ENCODE data around the gene ETV6.
"Not testable (repeated sequence)": the region's sequence is repeated elsewhere in the genome, so short reads cannot be mapped to it uniquely, and the experiment has no call there.

Gene ETV6

GRCh38 chr12:11672256-11673191 lies 23.1 kb downstream of the ETV6 start:
- DNase-seq: no peak

DNA sequence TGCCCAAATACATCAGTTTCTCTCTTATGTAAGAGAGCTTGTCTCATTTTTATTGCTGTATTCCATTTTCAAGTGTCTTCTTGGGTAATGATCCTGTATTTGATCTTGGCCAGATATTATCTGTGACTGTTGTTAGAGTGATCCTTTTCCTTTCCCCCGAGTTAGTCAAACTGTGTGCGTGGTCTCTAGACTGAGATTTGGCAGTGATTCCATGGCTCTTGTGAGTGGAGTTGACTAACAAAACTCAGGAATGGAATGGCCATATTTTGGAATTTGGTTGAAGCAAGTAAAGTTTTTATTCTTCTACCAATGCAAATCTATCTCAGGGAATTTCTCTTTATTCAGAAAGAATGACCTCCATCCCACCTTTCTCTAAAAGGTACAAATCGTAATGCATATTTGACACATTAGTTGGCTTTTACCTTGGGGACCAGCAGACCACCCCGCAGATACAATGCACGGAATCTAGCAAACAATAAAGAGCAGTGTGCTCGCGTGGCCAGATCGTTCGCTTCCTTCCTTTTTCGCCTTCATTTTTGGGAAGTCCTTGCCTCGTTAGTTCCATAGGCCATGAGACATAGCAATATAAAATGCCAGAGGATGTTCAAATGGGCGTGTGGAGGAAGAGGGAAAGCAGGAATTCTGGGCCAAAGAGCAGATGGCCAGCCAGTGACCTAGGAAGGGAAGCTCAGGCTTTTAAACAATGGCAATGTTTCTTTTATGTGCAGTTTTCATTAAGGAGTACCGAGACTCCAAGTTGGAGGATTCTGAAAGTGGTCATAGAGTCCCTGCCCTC lies 24.4 kb downstream of the ETV6 start:
- DNase-seq: no peak

DNA sequence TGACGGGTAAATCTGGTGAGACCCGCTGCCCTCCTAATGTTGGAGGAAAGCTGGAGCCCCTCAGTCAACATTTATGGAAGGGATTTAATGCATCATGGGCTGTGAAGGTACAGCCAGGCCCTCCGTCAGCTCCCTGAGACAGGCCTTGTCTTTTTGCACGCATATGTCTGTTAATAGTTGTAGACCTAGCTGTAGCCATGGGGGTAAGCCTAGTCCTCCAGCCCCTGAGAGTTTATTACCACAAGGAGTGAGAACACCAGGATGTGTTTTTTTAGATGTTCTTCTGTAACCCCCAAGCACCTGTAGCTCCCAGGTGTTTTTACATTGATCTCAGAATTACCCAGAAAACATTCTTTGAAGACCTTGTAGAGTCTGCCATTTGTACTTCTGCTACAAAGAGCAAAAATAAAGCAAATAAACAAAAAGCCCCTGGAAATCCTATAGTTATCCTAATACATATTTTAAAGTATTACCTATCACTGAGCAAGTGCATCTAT lies 25.5 kb downstream of the ETV6 start:
- DNase-seq: no peak

GRCh38 chr12:11676052-11676451 lies 26.6 kb downstream of the ETV6 start:
- no peak for DNase-seq

DNA sequence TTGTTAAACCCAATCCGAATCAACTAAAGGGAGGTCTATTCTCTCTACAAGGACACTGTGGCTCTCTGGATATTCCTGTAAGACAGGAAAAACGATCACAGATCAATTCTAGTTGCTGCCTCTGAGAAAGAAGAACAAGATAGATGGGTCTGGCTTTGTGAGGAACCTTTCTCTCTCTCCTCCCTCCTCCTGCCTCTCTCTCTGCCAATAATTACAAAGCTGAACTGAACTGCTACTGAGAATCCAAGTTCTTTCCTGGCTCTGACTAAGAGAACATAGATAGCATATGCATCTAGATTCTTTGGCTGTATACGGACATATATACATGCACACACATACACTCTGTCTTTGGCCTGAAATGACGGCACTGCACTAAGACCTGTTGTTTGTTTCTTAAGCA lies 27.6 kb downstream of the ETV6 start:
- DNase-seq: no peak

- DNase-seq: no peak
These were observed 28.3 kb downstream of the ETV6 start for GRCh38 chr12:11677752-11678151.

DNA sequence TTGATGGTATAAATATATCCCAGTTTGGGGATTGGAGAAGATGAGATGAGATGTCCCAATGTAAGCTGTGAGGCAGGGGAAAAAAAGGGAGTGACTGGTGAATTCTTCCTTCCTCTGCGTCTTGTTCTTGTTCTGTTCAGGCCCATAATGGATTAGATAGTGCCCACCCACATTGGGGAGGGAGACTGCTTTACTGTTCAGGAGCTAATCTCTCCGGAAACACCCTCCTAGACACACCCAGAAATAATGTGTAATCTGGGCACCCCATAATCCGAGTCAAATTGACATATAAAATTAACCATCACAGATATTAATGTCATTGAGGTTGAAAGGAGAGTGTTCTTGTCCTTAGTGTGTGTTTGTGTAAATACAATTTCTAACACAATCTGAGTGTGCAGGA lies 29.3 kb downstream of the ETV6 start:
- DNase-seq: no peak

GRCh38 chr12:11681207-11681606 lies 31.7 kb downstream of the ETV6 start:
- no peak for DNase-seq

GRCh38 chr12:11681695-11682094 lies 32.2 kb downstream of the ETV6 start:
- not testable (repeated sequence) for DNase-seq

- DNase-seq: no peak
These were observed 34.9 kb downstream of the ETV6 start for GRCh38 chr12:11684393-11684792.

DNA sequence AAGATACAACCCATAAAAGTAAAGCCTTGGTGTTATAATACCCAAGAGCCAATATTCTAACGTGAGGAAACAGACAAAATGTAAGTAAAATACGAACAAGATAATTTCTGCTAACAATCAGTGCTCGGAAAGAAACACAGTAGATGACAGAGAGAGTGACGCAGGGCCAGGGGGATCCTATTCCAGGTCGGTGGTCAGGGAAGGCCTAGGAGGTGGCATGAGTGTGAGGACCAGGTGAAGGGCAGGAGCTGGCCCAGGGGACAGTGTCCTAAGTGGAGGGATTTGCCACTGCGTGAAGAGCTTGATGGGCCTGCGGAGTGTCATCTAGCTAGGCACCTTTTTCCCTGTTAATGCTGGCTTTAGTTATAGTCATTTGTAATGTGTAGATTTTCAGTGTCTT lies 35.3 kb downstream of the ETV6 start:
- no peak for DNase-seq

- DNase-seq: no peak
These were observed 35.8 kb downstream of the ETV6 start for GRCh38 chr12:11685316-11685715.

DNA sequence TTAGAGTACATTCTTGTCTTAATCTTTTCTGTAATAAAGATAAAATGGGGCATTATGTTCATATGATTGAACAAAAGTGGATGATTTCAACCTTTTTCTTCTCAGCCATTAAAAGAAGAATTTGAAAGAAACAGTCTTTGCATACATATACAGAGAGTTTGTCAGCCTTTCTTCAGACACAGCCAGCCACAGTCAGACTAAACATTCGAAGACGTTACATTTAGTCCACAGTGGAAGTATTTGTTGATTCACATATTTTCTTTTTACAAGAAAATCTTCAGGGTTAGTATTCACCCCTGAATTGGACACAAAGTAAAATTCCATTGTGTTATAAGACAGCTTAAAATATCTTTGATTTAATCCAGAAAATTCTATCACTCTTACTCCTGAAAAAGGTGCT lies 36.2 kb downstream of the ETV6 start:
- DNase-seq: no peak

GRCh38 chr12:11686120-11686519 lies 36.6 kb downstream of the ETV6 start:
- DNase-seq: no peak

DNA sequence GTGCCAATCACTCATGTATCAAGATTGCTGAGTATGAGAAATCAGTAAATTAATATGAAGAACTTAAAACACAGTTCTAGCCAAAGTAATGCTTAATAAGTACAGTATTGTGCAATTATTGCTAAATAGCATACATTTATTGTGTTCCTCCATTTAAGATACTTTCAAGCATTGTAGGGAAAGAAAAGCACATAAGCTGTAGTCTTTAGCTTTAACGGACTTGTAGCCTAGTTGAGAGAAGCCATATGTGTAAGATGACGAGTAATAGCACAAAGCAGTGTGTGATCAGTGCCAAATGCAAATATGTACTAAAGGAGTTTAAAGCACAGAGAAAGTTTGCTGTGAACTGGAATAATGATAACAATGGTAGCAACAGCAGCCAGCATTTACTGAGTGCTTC lies 38.1 kb downstream of the ETV6 start:
- no peak for DNase-seq

DNA sequence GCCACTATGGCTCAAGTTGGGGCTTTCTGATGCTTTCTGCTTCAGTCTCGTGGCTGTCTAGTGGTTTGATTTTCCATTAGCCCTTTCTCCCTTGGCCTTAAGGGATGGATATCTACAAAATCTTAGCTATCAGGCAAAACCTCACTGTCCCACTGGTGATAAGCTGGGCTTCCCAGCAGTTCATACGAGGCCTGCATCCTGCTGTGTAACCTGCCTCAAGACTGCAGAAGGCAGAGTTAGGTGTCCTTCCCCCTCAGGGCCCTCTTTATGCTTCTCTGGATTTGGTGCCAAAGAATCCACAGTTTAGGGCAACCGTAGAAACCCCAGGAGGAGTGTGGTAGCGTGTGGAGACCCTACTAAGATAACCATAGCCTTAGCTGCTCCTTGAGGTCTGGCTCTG lies 38.9 kb downstream of the ETV6 start:
- DNase-seq: no peak

- no peak for DNase-seq
These were observed 39.4 kb downstream of the ETV6 start for GRCh38 chr12:11688831-11689230.

- no peak for DNase-seq
These were observed 40.2 kb downstream of the ETV6 start for GRCh38 chr12:11689591-11690186.

GRCh38 chr12:11693067-11693466 lies 43.6 kb downstream of the ETV6 start:
- DNase-seq: no peak

DNA sequence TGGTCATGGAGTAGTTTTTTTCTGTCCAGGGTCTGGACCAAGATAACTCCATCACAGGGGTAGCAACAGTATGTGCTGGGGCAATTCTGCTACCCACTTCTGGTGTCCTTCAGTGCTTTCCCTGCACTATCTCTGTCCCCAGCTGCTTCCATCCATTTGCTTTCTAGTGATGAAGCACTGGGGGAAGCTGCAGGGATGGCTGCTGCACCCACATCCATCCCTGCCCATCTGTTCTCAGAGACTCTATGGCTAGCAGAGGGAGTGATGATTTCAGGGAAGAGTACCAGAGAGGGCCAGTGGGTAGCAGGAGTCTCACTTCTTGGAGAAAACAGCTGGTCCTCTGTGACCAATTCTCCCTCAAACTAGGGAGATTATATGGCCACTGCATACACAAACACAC lies 44.1 kb downstream of the ETV6 start:
- no peak for DNase-seq

DNA sequence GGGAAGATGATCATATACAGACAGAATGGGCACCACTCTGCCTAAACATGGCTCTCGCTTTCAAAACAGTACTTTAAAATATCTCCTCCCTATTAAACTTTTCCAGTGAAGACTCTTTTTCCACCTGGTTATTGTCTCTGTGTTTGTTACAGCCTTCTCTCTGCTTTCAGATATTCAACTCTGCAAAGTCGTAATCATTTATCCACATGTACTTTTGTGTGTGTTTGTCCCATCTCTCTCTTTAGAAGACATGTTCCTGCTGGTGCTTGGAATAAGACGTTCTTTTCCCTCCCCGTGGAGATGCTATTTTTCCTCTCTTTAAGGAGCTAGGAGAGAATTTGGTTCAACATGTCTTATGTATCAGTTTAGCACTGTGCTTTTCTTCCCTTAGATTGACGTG lies 45.1 kb downstream of the ETV6 start:
- DNase-seq: no peak

GRCh38 chr12:11695321-11695720 lies 45.8 kb downstream of the ETV6 start:
- no peak for DNase-seq

GRCh38 chr12:11696084-11696483 lies 46.6 kb downstream of the ETV6 start:
- DNase-seq: no peak

GRCh38 chr12:11697131-11697530 lies 47.7 kb downstream of the ETV6 start:
- DNase-seq: no peak

Measured in activated T-cell treated with anti-CD3 and anti-CD28 coated beads for 4 hours (primary cell).